Hepatocyte (in vitro differentiated cells): ENCODE results near the gene SHROOM3. TPM values are rescaled to one million over a fixed set of nuclear protein-coding genes. Genes with fewer than 3 reads are reported as not detected.

ENCODE experiments used
- DNase-seq: peaks from one replicate; pipeline ENCODE4 v3.0.0-alpha.2; 2016; ENCODE audit warnings: low spot score
- H2AFZ ChIP-seq: fragments of 200-600 bp; sonication (generic); 2 replicates; pipeline ENCODE4 v1.6.0; 2016; ENCODE audit warnings: antibody characterized with exemption, mild to moderate bottlenecking
- H3K27ac ChIP-seq: fragments of 200-600 bp; sonication (generic); 2 replicates; pipeline ENCODE4 v1.5.1; 2016; ENCODE audit warnings: mild to moderate bottlenecking
- H3K27me3 ChIP-seq: fragments of 200-600 bp; sonication (generic); 2 replicates; pipeline ENCODE4 v1.6.1; 2016
- H3K36me3 ChIP-seq: fragments of 200-600 bp; sonication (generic); replicated peaks from 2 replicates; pipeline ENCODE4 v1.5.1; 2016; ENCODE audit warnings: low read depth; ENCODE audit not compliant: insufficient read depth
- H3K4me1 ChIP-seq: fragments of 200-600 bp; sonication (generic); 2 replicates; pipeline ENCODE4 v1.5.1; 2016; ENCODE audit warnings: mild to moderate bottlenecking, moderate library complexity; ENCODE audit not compliant: insufficient read depth
- H3K4me2 ChIP-seq: fragments of 200-600 bp; sonication (generic); 2 replicates; pipeline ENCODE4 v1.6.0; 2016
- H3K4me3 ChIP-seq: fragments of 200-600 bp; sonication (generic); 2 replicates; pipeline ENCODE4 v1.5.1; 2016; ENCODE audit warnings: mild to moderate bottlenecking
- H3K79me2 ChIP-seq: fragments of 200-600 bp; sonication (generic); 2 replicates; pipeline ENCODE4 v1.6.0; 2017; ENCODE audit warnings: mild to moderate bottlenecking
- H3K9me2 ChIP-seq: fragments of 200-600 bp; sonication (generic); replicated peaks from 2 replicates; pipeline ENCODE4 v1.6.0; 2017; ENCODE audit warnings: mild to moderate bottlenecking; ENCODE audit not compliant: insufficient read depth
- H3K9me3 ChIP-seq: fragments of 200-600 bp; sonication (generic); 2 replicates; pipeline ENCODE4 v1.5.1; 2016; ENCODE audit warnings: low read depth, mild to moderate bottlenecking
- H4K20me1 ChIP-seq: fragments of 200-600 bp; sonication (generic); 2 replicates; pipeline ENCODE4 v1.6.0; 2016; ENCODE audit warnings: mild to moderate bottlenecking; ENCODE audit not compliant: insufficient read depth, poor library complexity, severe bottlenecking
- CTCF ChIP-seq: fragments of 200-600 bp; sonication (generic); IDR thresholded peaks from 2 replicates; pipeline ENCODE4 v1.5.1; 2016; ENCODE audit warnings: antibody characterized with exemption, mild to moderate bottlenecking; ENCODE audit not compliant: poor library complexity
- EZH2 ChIP-seq: fragments of 200-600 bp; sonication (generic); IDR thresholded peaks from 2 replicates; pipeline ENCODE4 v1.6.1; 2016; ENCODE audit warnings: antibody characterized with exemption, mild to moderate bottlenecking, borderline replicate concordance
- EZH2phosphoT487 ChIP-seq: fragments of 200-600 bp; sonication (generic); IDR thresholded peaks from one replicate; pipeline ENCODE4 v1.6.1; 2018; ENCODE audit warnings: antibody characterized with exemption, mild to moderate bottlenecking, low read depth, moderate library complexity; ENCODE audit not compliant: unreplicated experiment, severe bottlenecking
- WGBS: methylation state at CpG from one replicate; pipeline ENCODE4 v1.1.6; 2016; ENCODE audit warnings: low lambda C conversion rate; ENCODE audit errors: missing lambda C conversion rate; 5-methylcytosine and 5-hydroxymethylcytosine counted together
- polyA plus RNA-seq: library from polyadenylated mRNA; unstranded; fragments of >200 nt; fragmentation: Nextera tagmentation; extraction: Ambion mirVana; gene quantifications from 2 replicates; pipeline ENCODE4 v1.2.1, GENCODE V29; 2016
- total RNA-seq: library from RNA; depleted of rRNA; stranded (reverse); fragments of >200 nt; gene quantifications from 2 replicates; pipeline ENCODE4 v1.2.3, GENCODE V29; 2014

Gene SHROOM3
- total and polyA plus RNA-seq, 2 experiments from 2014 or later, result 35.0 to 63.1 TPM

- no peaks in the 10 kb centered on the region for H3K4me1 ChIP-seq
- no peaks in the 10 kb centered on the region for H3K36me3 ChIP-seq
- 80% methylated on average over 2 of the region's 2 CpGs for WGBS
- DNase-seq, result no peak
- H2AFZ ChIP-seq, result no peak overlapping the region
- no peak overlapping the region for H3K27ac ChIP-seq
- H4K20me1 ChIP-seq, result no peaks in the 10 kb centered on the region
- H3K9me2 ChIP-seq, result no peaks in the 10 kb centered on the region
- H3K4me3 ChIP-seq, result no peak overlapping the region
- H3K4me2 ChIP-seq, result no peak overlapping the region
- H3K9me3 ChIP-seq, result no peaks in the 10 kb centered on the region
- no peaks in the 10 kb centered on the region for H3K27me3 ChIP-seq
- TF ChIP-seq CTCF, result no peak
- TF ChIP-seq EZH2, result no peak
- TF ChIP-seq EZH2phosphoT487, result no peak
- peaks cover 5% of the 10 kb centered on the region for H3K79me2 ChIP-seq
Observed at GRCh38 chr4:76651616-76652015, 216.6 kb downstream of the SHROOM3 start.

GRCh38 chr4:76652389-76652788 lies 217.4 kb downstream of the SHROOM3 start:
- DNase-seq, result no peak
- no peak for TF ChIP-seq EZH2
- no peak for TF ChIP-seq EZH2phosphoT487
- no peak for TF ChIP-seq CTCF
- H3K27ac ChIP-seq, result no peak overlapping the region
- no peaks in the 10 kb centered on the region for H3K27me3 ChIP-seq
- H3K9me2 ChIP-seq, result no peaks in the 10 kb centered on the region
- H3K36me3 ChIP-seq, result no peaks in the 10 kb centered on the region
- no peaks in the 10 kb centered on the region for H3K4me1 ChIP-seq
- H4K20me1 ChIP-seq, result no peaks in the 10 kb centered on the region
- no peak overlapping the region for H3K4me3 ChIP-seq
- peaks cover 5% of the 10 kb centered on the region for H3K79me2 ChIP-seq
- no peak overlapping the region for H3K4me2 ChIP-seq
- H2AFZ ChIP-seq, result no peak overlapping the region
- no peaks in the 10 kb centered on the region for H3K9me3 ChIP-seq
- 75% methylated on average over 1 of the region's 1 CpG for WGBS

GRCh38 chr4:76654084-76654483 lies 219.1 kb downstream of the SHROOM3 start:
- Histone ChIP-seq H3K4me2 (no peak overlapping the region), H2AFZ (no peak overlapping the region), H3K36me3 (no peaks in the 10 kb centered on the region), H3K27ac (no peak overlapping the region), H3K27me3 (no peaks in the 10 kb centered on the region), H3K4me1 (peaks cover 11% of the 10 kb centered on the region), H3K9me2 (no peaks in the 10 kb centered on the region), H4K20me1 (no peaks in the 10 kb centered on the region), H3K9me3 (no peaks in the 10 kb centered on the region), H3K79me2 (peaks cover 6% of the 10 kb centered on the region), H3K4me3 (no peak overlapping the region)
- WGBS, result 70% methylated on average over 6 of the region's 6 CpGs
- no peak for DNase-seq
- TF ChIP-seq EZH2 (no peak), CTCF (no peak), EZH2phosphoT487 (no peak)

GRCh38 chr4:76654791-76655190 lies 219.8 kb downstream of the SHROOM3 start:
- Histone ChIP-seq H3K4me1 (peaks cover 11% of the 10 kb centered on the region), H3K4me2 (no peak overlapping the region), H3K36me3 (no peaks in the 10 kb centered on the region), H3K4me3 (no peak overlapping the region), H3K79me2 (peaks cover 11% of the 10 kb centered on the region), H3K9me2 (no peaks in the 10 kb centered on the region), H2AFZ (no peak overlapping the region), H4K20me1 (no peaks in the 10 kb centered on the region), H3K27ac (no peak overlapping the region), H3K27me3 (no peaks in the 10 kb centered on the region), H3K9me3 (no peaks in the 10 kb centered on the region)
- TF ChIP-seq CTCF, result no peak
- no peak for TF ChIP-seq EZH2phosphoT487
- TF ChIP-seq EZH2, result no peak
- no peak for DNase-seq
